ENCODE data around the gene BPHL.

GRCh38 chr6:3136292-3137011 lies 17.9 kb downstream of the BPHL start:
- no peak for TF ChIP-seq CTCF (IDR thresholded peaks at IDR 0.05; ENCODE audit: poor library complexity, severe bottlenecking)
- no peak for TF ChIP-seq SMC3 (conservative IDR thresholded peaks at IDR 0.05; ENCODE audit: poor library complexity)
